H1 (cell line): ENCODE data around the gene AGRP. TPM values are rescaled to one million over a fixed set of nuclear protein-coding genes. Genes with fewer than 3 reads are reported as not detected.

ENCODE experiments used
- CTCF ChIA-PET: fragments of 300-600 bp; sonication (Branson Sonifier 250); formaldehyde crosslinking; loops from one replicate; lab custom pipeline; 2021; ENCODE audit not compliant: partially characterized antibody; lab: Charles Lee
- POLR2A ChIA-PET: fragments of 300-600 bp; sonication (Branson Sonifier 250); formaldehyde crosslinking; loops from one replicate; lab custom pipeline; 2021; ENCODE audit warnings: inconsistent platforms; ENCODE audit not compliant: partially characterized antibody; lab: Charles Lee
- DNase-seq, 2 experiments: peaks; one replicate each; pipeline versions ENCODE4 v3.0.0 to v3.0.0-alpha.2; 2010 to 2022; ENCODE audit warnings: low spot score in 2 of 2, low read depth in 1 of 2, mixed read lengths in 1 of 2
- FAIRE-seq: peaks from 2 replicates; lab custom pipeline; 2011; peaks lifted over from hg19 to GRCh38; lab: Jason Lieb, UNC
- H2AFZ ChIP-seq: 2 replicates; pipeline ENCODE4 v1.8.1; 2012; ENCODE audit warnings: low read length, inconsistent platforms
- H2AK5ac ChIP-seq: 2 replicates; pipeline ENCODE4 v1.6.1; 2013; ENCODE audit warnings: low read depth, low read length
- H2BK120ac ChIP-seq: replicated peaks from 2 replicates; pipeline ENCODE3; 2013; ENCODE audit warnings: low read depth, low read length, inconsistent platforms
- H2BK12ac ChIP-seq: 2 replicates; pipeline ENCODE4 v1.6.1; 2013; ENCODE audit warnings: low read depth, low read length
- H2BK15ac ChIP-seq: 2 replicates; pipeline ENCODE4 v1.6.1; 2013; ENCODE audit warnings: low read length
- H2BK20ac ChIP-seq: 2 replicates; pipeline ENCODE4 v1.6.1; 2013; ENCODE audit warnings: low read length
- H2BK5ac ChIP-seq: 2 replicates; pipeline ENCODE4 v1.6.1; 2013; ENCODE audit warnings: low read depth, low read length
- H3K14ac ChIP-seq: 2 replicates; pipeline ENCODE4 v1.6.1; 2013; ENCODE audit warnings: inconsistent platforms; ENCODE audit not compliant: insufficient read length
- H3K18ac ChIP-seq: 2 replicates; pipeline ENCODE4 v1.6.1; 2013; ENCODE audit warnings: low read length; ENCODE audit errors: extremely low read depth
- H3K23ac ChIP-seq: 2 replicates; pipeline ENCODE4 v1.6.1; 2013; ENCODE audit warnings: inconsistent platforms; ENCODE audit not compliant: insufficient read length
- H3K23me2 ChIP-seq: 2 replicates; pipeline ENCODE4 v1.6.1; 2013; ENCODE audit warnings: low read depth, low read length
- H3K27ac ChIP-seq: 2 replicates; pipeline ENCODE4 v1.6.1; 2011; ENCODE audit warnings: low read depth, low read length, inconsistent platforms
- H3K27me3 ChIP-seq, 4 experiments: replicated peaks in 1 of 4; 1 replicate in 1 of 4; 2 replicates in 3 of 4; pipeline versions ENCODE4 v1.6.1 to v1.8.1; 2011 to 2013; ENCODE audit warnings: low read length in 3 of 4, mild to moderate bottlenecking in 3 of 4, inconsistent platforms in 2 of 4, mixed read lengths in 2 of 4, moderate library complexity in 1 of 4; ENCODE audit not compliant: control insufficient read depth in 3 of 4, insufficient read depth in 3 of 4; ENCODE audit errors: extremely low read depth in 1 of 4
- H3K36me3 ChIP-seq, 4 experiments: 2 replicates each; pipeline versions ENCODE4 v1.6.1 to v1.8.1; 2011 to 2013; ENCODE audit warnings: mild to moderate bottlenecking in 4 of 4, low read length in 3 of 4, moderate library complexity in 2 of 4, control low read depth in 1 of 4, inconsistent platforms in 1 of 4; ENCODE audit not compliant: insufficient read depth in 4 of 4, control insufficient read depth in 2 of 4
- H3K4ac ChIP-seq: replicated peaks from 2 replicates; pipeline ENCODE3; 2013; ENCODE audit warnings: low read length, low read depth, mixed read lengths, inconsistent platforms; ENCODE audit not compliant: insufficient read length
- H3K4me1 ChIP-seq, 4 experiments: replicated peaks in 1 of 4; 1 replicate in 1 of 4; 2 replicates in 3 of 4; pipeline versions ENCODE4 v1.6.1 to v1.8.1; 2011 to 2013; ENCODE audit warnings: low read length in 3 of 4, inconsistent platforms in 2 of 4, mixed read lengths in 1 of 4; ENCODE audit not compliant: insufficient read depth in 4 of 4, control insufficient read depth in 3 of 4
- H3K4me2 ChIP-seq, 2 experiments: 2 replicates each; pipeline versions ENCODE4 v1.6.1 to v1.8.1; 2011 to 2013; ENCODE audit warnings: low read depth in 2 of 2, low read length in 2 of 2, control low read depth in 1 of 2, inconsistent platforms in 1 of 2, mild to moderate bottlenecking in 1 of 2; ENCODE audit not compliant: insufficient read depth in 1 of 2
- H3K4me3 ChIP-seq, 4 experiments: fragments of 200-600, 300-600 bp in 1 of 4; sonication (generic), shearing (Covaris generic), sonication (Bioruptor Twin) in 1 of 4; 2 replicates each; pipeline versions ENCODE4 v1.5.1 to v1.8.1; 2011 to 2016; ENCODE audit warnings: low read length in 4 of 4, low read depth in 3 of 4, control low read depth in 2 of 4, inconsistent platforms in 2 of 4, mild to moderate bottlenecking in 2 of 4, mixed read lengths in 1 of 4, moderate library complexity in 1 of 4; ENCODE audit not compliant: insufficient read depth in 2 of 4; ENCODE audit errors: extremely low read depth in 1 of 4
- H3K56ac ChIP-seq: replicated peaks from 2 replicates; pipeline ENCODE3; 2013; ENCODE audit warnings: low read depth, mild to moderate bottlenecking, mixed read lengths, low read length, inconsistent platforms; ENCODE audit not compliant: insufficient read length
- H3K79me1 ChIP-seq: 2 replicates; pipeline ENCODE4 v1.6.1; 2013; ENCODE audit warnings: low read depth, low read length, control low read depth
- H3K79me2 ChIP-seq, 2 experiments: 2 replicates each; pipeline versions ENCODE4 v1.6.1 to v1.8.1; 2012 to 2013; ENCODE audit warnings: low read length in 2 of 2, mild to moderate bottlenecking in 2 of 2, inconsistent platforms in 1 of 2; ENCODE audit not compliant: insufficient read depth in 2 of 2, control insufficient read depth in 1 of 2
- H3K9ac ChIP-seq, 4 experiments: replicated peaks in 1 of 4; 1 replicate in 1 of 4; 2 replicates in 3 of 4; pipeline versions ENCODE4 v1.6.1 to v1.8.1; 2011 to 2013; ENCODE audit warnings: low read depth in 3 of 4, low read length in 3 of 4, control low read depth in 2 of 4, mild to moderate bottlenecking in 2 of 4, moderate library complexity in 2 of 4, inconsistent platforms in 1 of 4; ENCODE audit errors: extremely low read depth in 1 of 4
- H3K9me3 ChIP-seq, 2 experiments: 2 replicates each; pipeline versions ENCODE4 v1.6.1 to v1.8.1; 2012 to 2013; ENCODE audit warnings: mild to moderate bottlenecking in 2 of 2, moderate library complexity in 2 of 2, control low read depth in 1 of 2, inconsistent platforms in 1 of 2, low read depth in 1 of 2, low read length in 1 of 2, mixed read lengths in 1 of 2; ENCODE audit not compliant: insufficient read depth in 2 of 2
- H4K20me1 ChIP-seq, 2 experiments: replicated peaks in 1 of 2; 2 replicates each; pipeline versions ENCODE3 to v1.8.1; 2011 to 2013; ENCODE audit warnings: inconsistent platforms in 2 of 2, low read length in 2 of 2, mild to moderate bottlenecking in 1 of 2; ENCODE audit not compliant: insufficient read depth in 2 of 2, control insufficient read depth in 1 of 2
- H4K5ac ChIP-seq: 2 replicates; pipeline ENCODE4 v1.6.1; 2013; ENCODE audit warnings: low read length, low read depth, mixed read lengths, inconsistent platforms; ENCODE audit not compliant: insufficient read length
- H4K8ac ChIP-seq: 2 replicates; pipeline ENCODE4 v1.8.0; 2013; ENCODE audit warnings: mild to moderate bottlenecking, moderate library complexity, low read length, inconsistent platforms; ENCODE audit not compliant: insufficient read depth; ENCODE audit errors: extremely low read depth
- H4K91ac ChIP-seq: replicated peaks from 2 replicates; pipeline ENCODE3; 2013; ENCODE audit warnings: low read length, mixed read lengths, inconsistent platforms; ENCODE audit not compliant: insufficient read length
- EGR1 ChIP-seq: IDR thresholded peaks from 2 replicates; pipeline ENCODE4 v1.6.1; 2011; ENCODE audit warnings: low read depth, low read length, borderline replicate concordance
- GABPA ChIP-seq: IDR thresholded peaks from 2 replicates; pipeline ENCODE4 v1.6.1; 2011; ENCODE audit warnings: mild to moderate bottlenecking, low read length, moderate library complexity, borderline replicate concordance; ENCODE audit not compliant: insufficient read depth
- GTF2F1 ChIP-seq: IDR thresholded peaks from 2 replicates; pipeline ENCODE4 v1.6.1; 2012; ENCODE audit warnings: low read depth, low read length, improper control_type of control experiment, borderline replicate concordance
- KDM4A ChIP-seq: IDR thresholded peaks from one replicate; pipeline ENCODE4 v1.7.1; 2012; ENCODE audit warnings: low read depth, mild to moderate bottlenecking, moderate library complexity, low read length, inconsistent platforms; ENCODE audit not compliant: severe bottlenecking
- MAFK ChIP-seq: IDR thresholded peaks from 2 replicates; pipeline ENCODE4 v1.6.1; 2012; ENCODE audit warnings: low read depth, mild to moderate bottlenecking, improper control_type of control experiment, low read length
- PHF8 ChIP-seq: fragments of 200-600 bp; sonication (generic); conservative IDR thresholded peaks from 2 replicates; pipeline ENCODE4 v1.7.1; 2012; ENCODE audit warnings: low read depth, mild to moderate bottlenecking, inconsistent platforms, low read length, moderate library complexity
- POLR2AphosphoS5 ChIP-seq: IDR thresholded peaks from 2 replicates; pipeline ENCODE4 v1.6.1; 2011; ENCODE audit warnings: low read depth, low read length
- RAD21 ChIP-seq, 2 experiments: IDR thresholded peaks in 1 of 2; conservative IDR thresholded peaks in 1 of 2; 2 replicates each; pipeline ENCODE4 v1.6.1; 2011; ENCODE audit warnings: low read depth in 2 of 2, low read length in 2 of 2, improper control_type of control experiment in 1 of 2, inconsistent platforms in 1 of 2, mild to moderate bottlenecking in 1 of 2, moderate library complexity in 1 of 2
- RBBP5 ChIP-seq: IDR thresholded peaks from 2 replicates; pipeline ENCODE4 v1.7.1; 2012; ENCODE audit warnings: low read depth, mild to moderate bottlenecking, inconsistent platforms, low read length, moderate library complexity, borderline replicate concordance
- RXRA ChIP-seq: IDR thresholded peaks from 2 replicates; pipeline ENCODE4 v1.6.1; 2011; ENCODE audit warnings: low read depth, mild to moderate bottlenecking, low read length, moderate library complexity; ENCODE audit not compliant: insufficient read depth
- TAF1 ChIP-seq: IDR thresholded peaks from 2 replicates; pipeline ENCODE4 v1.6.1; 2011; ENCODE audit warnings: mild to moderate bottlenecking, low read depth, low read length
- WGBS, 2 experiments: shearing (Covaris generic) in 1 of 2; methylation state at CpG; one replicate each; pipeline versions ENCODE4 v1.1.6 to v1.1.7; 2013 to 2015; ENCODE audit warnings: low lambda C conversion rate in 2 of 2, mixed read lengths in 2 of 2, inconsistent platforms in 1 of 2, low coverage in 1 of 2, missing lambda C conversion rate in 1 of 2; ENCODE audit not compliant: insufficient replicate concordance in 2 of 2, insufficient coverage in 1 of 2, insufficient read length in 1 of 2; ENCODE audit errors: extremely low coverage in 1 of 2, missing lambda C conversion rate in 1 of 2; 5-methylcytosine and 5-hydroxymethylcytosine counted together
- polyA plus RNA-seq, 7 experiments: library from polyadenylated mRNA; depleted of rRNA in 3 of 7; stranded (reverse) in 5 of 7; unstranded in 2 of 7; fragments of >200 nt in 5 of 7; fragments of 200-250 nt in 2 of 7; gene quantifications; 1 replicate in 5 of 7; 2 replicates in 1 of 7; 4 replicates in 1 of 7; pipeline versions ENCODE4 v1.2.1 to v1.2.3, GENCODE V29; 2011 to 2013; ENCODE audit warnings: missing spikeins in 2 of 7, mixed read lengths in 2 of 7
- total RNA-seq: library from RNA; stranded (reverse); fragmentation: NEBNext Ultra II Directional; extraction: Animal tissue kit (Norgen Biotek cat#: 25700); gene quantifications from 2 replicates; pipeline ENCODE4 v1.2.1, GENCODE V29; 2021
- TF ChIP-seq, protein P1 (sequence below): IDR thresholded peaks from 2 replicates; pipeline ENCODE4 v1.6.1; 2012; ENCODE audit warnings: inconsistent platforms

The AGRP gene
- total and polyA plus RNA-seq, 2 of the 8 experiments (the other 6 are each of a cell fraction or from before 2014, with no cell fraction given), result not detected

DNA sequence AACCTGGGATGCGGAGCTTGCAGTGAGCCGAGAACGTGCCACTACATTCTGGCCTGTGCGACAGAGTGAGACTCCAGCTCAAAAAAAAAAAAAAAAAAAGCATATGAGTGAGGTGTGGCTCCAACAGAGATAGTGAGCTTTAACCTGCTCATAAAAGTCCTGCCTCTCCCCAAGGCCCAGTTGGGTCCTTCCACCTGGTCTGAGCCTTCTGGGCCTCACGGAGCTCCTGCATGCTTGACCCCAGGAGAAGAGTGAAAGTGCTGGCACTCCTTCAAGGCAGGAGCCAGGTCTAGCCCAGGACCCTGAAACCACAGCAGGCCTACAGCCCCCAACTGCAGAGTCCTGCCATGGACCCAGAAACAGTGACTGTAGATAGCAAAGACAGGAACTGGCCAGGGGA, 34.8 kb downstream of the AGRP start:
- Histone ChIP-seq H3K18ac (no peak overlapping the region), H2BK20ac (no peak overlapping the region), H3K9ac (no peak overlapping the region), H2BK15ac (no peak overlapping the region), H3K23me2 (no peaks in the 10 kb centered on the region), H3K79me2 (no peaks in the 10 kb centered on the region), H3K23ac (no peak overlapping the region), H4K8ac (no peak overlapping the region), H2AK5ac (no peak overlapping the region), H2BK5ac (no peak overlapping the region), H3K36me3 (peaks cover 0 to 5% (median 0%) of the 10 kb centered on the region in 4 experiments; a peak in 1 of 8 replicates), H4K91ac (no peak overlapping the region), H3K79me1 (no peaks in the 10 kb centered on the region; the same call in none of the 2 replicates), H3K4me2 (no peak overlapping the region), H3K27ac (no peak overlapping the region), H3K4me1 (peaks cover 0 to 8% (median 4%) of the 10 kb centered on the region in 4 experiments; a peak in 5 of 7 replicates), H3K56ac (no peak overlapping the region), H3K9me3 (peaks cover 0 to 4% of the 10 kb centered on the region in 2 experiments; a peak in 1 of 4 replicates), H3K27me3 (no peaks in the 10 kb centered on the region), H3K14ac (no peak overlapping the region), H3K4ac (no peak overlapping the region), H2BK120ac (no peak overlapping the region), H3K4me3 (no peak overlapping the region), H4K20me1 (peaks cover 2 to 3% of the 10 kb centered on the region in 2 experiments), H4K5ac (no peak overlapping the region), H2AFZ (no peak overlapping the region), H2BK12ac (no peak overlapping the region)
- ChIA-PET POLR2A (interaction anchor here (1.2 to 8.5 kb wide), 2 partner anchors 15 to 38 kb away, joined by 3 to 67 read pairs; partner anchors contain the start of gene HSD11B2), CTCF (interaction anchor here (0.6 to 28.6 kb wide), 9 partner anchors 5 to 643 kb away, joined by 3 to 683 read pairs (median 5); partner anchors contain the start of genes HSD11B2 and ZDHHC1)
- no peak for FAIRE-seq
- 93% methylated on average over 5 of the region's 5 CpGs; no CpG with 5 or more reads in 1 of the 2 experiments for WGBS, 2 experiments
- no peak for DNase-seq
- TF ChIP-seq TAF1 (no peak), RBBP5 (no peak), PHF8 (no peak), RAD21 (IDR thresholded peaks at IDR 0.05 in 1 of 2, conservative IDR thresholded peaks at IDR 0.05 in 1 of 2; ENCODE audit: low read depth in 2 of 2, low read length in 2 of 2) (no peak), KDM4A (no peak), MAFK (no peak), RXRA (no peak), POLR2AphosphoS5 (no peak), GABPA (no peak), GTF2F1 (no peak), EGR1 (no peak)
- TF ChIP-seq, protein P1, sequence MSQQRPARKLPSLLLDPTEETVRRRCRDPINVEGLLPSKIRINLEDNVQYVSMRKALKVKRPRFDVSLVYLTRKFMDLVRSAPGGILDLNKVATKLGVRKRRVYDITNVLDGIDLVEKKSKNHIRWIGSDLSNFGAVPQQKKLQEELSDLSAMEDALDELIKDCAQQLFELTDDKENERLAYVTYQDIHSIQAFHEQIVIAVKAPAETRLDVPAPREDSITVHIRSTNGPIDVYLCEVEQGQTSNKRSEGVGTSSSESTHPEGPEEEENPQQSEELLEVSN, result no peak
